PC-3 (cell line): ENCODE results near the gene ABL1.

Experiments used
- CTCF ChIP-seq: fragments of 300-600 bp; sonication (generic); conservative IDR thresholded peaks from 2 replicates; pipeline ENCODE4 v1.5.1; 2017; ENCODE audit warnings: antibody characterized with exemption, low read depth, mild to moderate bottlenecking, low read length
- EZH2 ChIP-seq: fragments of 300-600 bp; sonication (generic); IDR thresholded peaks from one replicate; pipeline ENCODE4 v1.6.1; 2017; ENCODE audit warnings: antibody characterized with exemption, mild to moderate bottlenecking, low read length; ENCODE audit not compliant: unreplicated experiment
- EZH2phosphoT487 ChIP-seq: fragments of 300-600 bp; sonication (generic); IDR thresholded peaks from 2 replicates; pipeline ENCODE4 v1.6.1; 2018; ENCODE audit warnings: mild to moderate bottlenecking, antibody characterized with exemption, low read length, borderline replicate concordance

GRCh38 chr9:130917168-130917960 is 82.3 kb downstream of the ABL1 start:
- TF ChIP-seq EZH2 (no peak), CTCF (no peak), EZH2phosphoT487 (no peak)
